Left ventricle myocardium inferior (tissue), 1 donor: Measurements from ENCODE around the gene RAD23B. TPM values are rescaled to one million over a fixed set of nuclear protein-coding genes. Genes with fewer than 3 reads are reported as not detected.

ENCODE experiments used
- DNase-seq: peaks from one replicate; pipeline ENCODE4 v3.0.0-alpha.2; 2020
- H3K27ac ChIP-seq: fragments of 200-600 bp; replicated peaks from 2 replicates; pipeline ENCODE4 v1.8.0; 2021
- H3K27me3 ChIP-seq: fragments of 200-600 bp; 2 replicates; pipeline ENCODE4 v1.8.0; 2021; ENCODE audit warnings: low read depth
- H3K36me3 ChIP-seq: fragments of 200-600 bp; 2 replicates; pipeline ENCODE4 v1.8.0; 2021
- H3K4me1 ChIP-seq: fragments of 200-600 bp; 2 replicates; pipeline ENCODE4 v1.8.0; 2021
- H3K4me3 ChIP-seq: fragments of 200-600 bp; 2 replicates; pipeline ENCODE4 v1.8.0; 2021; ENCODE audit warnings: mild to moderate bottlenecking, moderate library complexity
- H3K9me3 ChIP-seq: fragments of 200-600 bp; replicated peaks from 2 replicates; pipeline ENCODE4 v1.8.0; 2021
- intact Hi-C: fragments of 100-400 bp; cut with micrococcal nuclease; formaldehyde crosslinking; loops from one replicate; pipeline ENCODE4 v1.11.0; 2022
- total RNA-seq: library from RNA; stranded (reverse); fragmentation: NEBNext Ultra II Directional; extraction: Animal tissue kit (Norgen Biotek cat#: 25700); gene quantifications from one replicate; pipeline ENCODE4 v1.2.1, GENCODE V29; 2021
- TF ChIP-seq, protein P1 (sequence below): fragments of 200-600 bp; IDR thresholded peaks from 2 replicates; pipeline ENCODE4 v1.8.0; 2021; ENCODE audit warnings: antibody characterized with exemption, mild to moderate bottlenecking, borderline replicate concordance
- donor health status: DM: no; HTN: yes; CAD: no; lungs with severe emphysema.

The RAD23B gene
- total RNA-seq, 1 donor from 2014 or later, result 104 TPM

DNA sequence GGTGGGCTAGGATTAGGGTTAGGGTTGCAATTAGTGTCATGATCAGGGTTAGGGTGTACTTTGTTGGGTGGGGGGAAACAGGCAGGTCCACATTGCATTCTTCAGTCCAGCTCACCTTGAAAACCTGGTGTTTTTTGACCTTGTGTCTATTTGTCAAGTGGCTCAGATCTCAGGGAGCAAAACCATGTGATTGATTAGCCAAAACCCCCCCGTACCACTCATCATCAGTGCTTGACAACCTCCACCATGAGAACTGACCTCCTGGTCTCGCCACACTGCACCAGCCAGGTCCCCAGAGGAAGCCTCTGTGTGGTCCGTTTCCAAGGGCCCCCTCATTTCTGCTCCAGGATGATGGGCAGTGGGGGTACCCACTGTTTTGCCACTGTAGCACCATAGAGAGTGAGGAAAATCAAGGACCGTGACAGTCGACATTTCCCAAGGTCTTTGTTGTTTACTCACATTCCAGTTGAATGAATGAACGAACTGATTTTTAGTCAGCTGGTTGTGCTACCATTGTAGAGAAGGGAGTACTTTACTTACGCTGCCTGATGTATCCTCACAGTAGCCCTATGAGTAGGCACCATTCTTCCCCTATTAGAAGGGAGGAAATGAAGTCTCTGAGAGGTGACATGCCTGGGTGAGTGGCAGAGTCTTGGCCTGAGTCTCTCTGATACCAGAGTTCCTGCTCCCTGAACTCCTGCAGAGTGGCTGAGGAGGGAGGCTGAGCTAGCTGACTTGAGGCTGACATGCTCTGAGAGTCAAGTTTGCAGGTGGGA is 84.8 kb downstream of the RAD23B start:
- no peak overlapping the region for H3K4me3 ChIP-seq
- no peaks in the 10 kb centered on the region for H3K9me3 ChIP-seq
- intact Hi-C loops, result no loop called here
- TF ChIP-seq, protein P1, sequence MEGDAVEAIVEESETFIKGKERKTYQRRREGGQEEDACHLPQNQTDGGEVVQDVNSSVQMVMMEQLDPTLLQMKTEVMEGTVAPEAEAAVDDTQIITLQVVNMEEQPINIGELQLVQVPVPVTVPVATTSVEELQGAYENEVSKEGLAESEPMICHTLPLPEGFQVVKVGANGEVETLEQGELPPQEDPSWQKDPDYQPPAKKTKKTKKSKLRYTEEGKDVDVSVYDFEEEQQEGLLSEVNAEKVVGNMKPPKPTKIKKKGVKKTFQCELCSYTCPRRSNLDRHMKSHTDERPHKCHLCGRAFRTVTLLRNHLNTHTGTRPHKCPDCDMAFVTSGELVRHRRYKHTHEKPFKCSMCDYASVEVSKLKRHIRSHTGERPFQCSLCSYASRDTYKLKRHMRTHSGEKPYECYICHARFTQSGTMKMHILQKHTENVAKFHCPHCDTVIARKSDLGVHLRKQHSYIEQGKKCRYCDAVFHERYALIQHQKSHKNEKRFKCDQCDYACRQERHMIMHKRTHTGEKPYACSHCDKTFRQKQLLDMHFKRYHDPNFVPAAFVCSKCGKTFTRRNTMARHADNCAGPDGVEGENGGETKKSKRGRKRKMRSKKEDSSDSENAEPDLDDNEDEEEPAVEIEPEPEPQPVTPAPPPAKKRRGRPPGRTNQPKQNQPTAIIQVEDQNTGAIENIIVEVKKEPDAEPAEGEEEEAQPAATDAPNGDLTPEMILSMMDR, result no peak
- H3K27ac ChIP-seq, result no peak overlapping the region
- no peaks in the 10 kb centered on the region for H3K4me1 ChIP-seq
- no peak for DNase-seq
- H3K27me3 ChIP-seq, result no peaks in the 10 kb centered on the region
- no peaks in the 10 kb centered on the region for H3K36me3 ChIP-seq

DNA sequence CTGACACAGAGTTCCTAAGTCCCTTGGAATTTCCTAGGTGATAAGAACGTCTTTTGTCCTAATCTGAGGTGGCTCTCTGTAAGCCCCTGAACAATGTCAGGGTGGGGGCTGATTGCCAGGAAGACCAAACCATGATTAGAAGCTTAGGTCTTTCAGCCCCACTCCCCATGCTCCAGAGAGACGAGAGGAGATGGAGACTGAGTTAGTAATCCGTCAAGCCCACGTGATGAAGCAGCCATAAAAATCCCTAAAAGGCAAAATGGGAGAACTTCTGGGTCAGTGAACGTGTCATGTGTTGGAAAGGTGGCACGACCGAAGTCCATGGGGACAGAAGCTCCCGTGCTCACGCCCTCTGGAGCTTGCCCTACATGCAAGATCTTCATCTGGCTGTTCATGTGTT is 85.6 kb downstream of the RAD23B start:
- H3K36me3 ChIP-seq, result no peaks in the 10 kb centered on the region
- H3K27me3 ChIP-seq, result no peaks in the 10 kb centered on the region
- no peak overlapping the region for H3K27ac ChIP-seq
- no peaks in the 10 kb centered on the region for H3K4me1 ChIP-seq
- H3K4me3 ChIP-seq, result no peak overlapping the region
- DNase-seq, result no peak
- intact Hi-C loops, result no loop called here
- TF ChIP-seq, protein P1, result no peak
- no peaks in the 10 kb centered on the region for H3K9me3 ChIP-seq

DNA sequence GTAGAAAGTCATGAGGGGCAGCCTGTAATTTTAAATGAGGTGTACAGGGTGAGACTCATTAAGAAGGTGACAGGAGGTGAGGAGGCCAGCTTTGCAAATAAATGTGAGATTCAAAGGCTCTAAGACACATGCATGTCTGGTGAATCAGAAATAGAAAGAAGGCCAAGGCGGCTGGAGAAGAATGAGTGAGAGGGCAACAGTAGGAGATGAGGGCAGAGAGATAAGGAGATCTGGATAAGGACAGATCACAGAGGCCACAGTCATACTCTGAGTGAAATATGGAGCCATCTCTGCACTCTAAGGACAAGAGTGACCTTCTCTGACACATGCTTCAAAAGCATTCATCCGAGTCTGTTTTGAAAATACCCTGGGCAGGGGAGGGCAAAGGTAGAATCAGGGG is 90.7 kb downstream of the RAD23B start:
- intact Hi-C loops, result no loop called here
- DNase-seq, result no peak
- Histone ChIP-seq H3K4me1 (peaks cover 3% of the 10 kb centered on the region), H3K27ac (no peak overlapping the region), H3K36me3 (no peaks in the 10 kb centered on the region), H3K4me3 (no peak overlapping the region), H3K27me3 (no peaks in the 10 kb centered on the region), H3K9me3 (no peaks in the 10 kb centered on the region)
- TF ChIP-seq, protein P1, result no peak

DNA sequence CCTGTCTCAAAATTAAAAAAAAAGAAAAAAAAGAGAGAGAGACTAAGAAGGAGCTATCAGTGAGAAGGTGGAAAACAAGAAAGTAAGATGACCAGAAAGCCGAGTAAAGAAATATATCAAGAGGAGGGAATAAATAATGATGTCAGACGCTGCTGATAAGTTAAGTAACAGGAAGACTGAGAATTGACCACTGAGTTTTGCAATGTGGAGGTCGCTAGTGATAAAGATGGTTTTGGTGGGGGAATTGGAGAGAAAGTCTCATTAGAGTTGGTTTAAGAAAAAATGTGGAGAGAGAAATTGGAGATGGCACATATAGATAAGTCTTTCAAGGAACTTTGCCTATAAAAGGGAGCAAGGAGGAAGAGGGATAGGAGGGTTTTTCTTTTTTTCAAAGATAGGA is 91.9 kb downstream of the RAD23B start:
- H3K36me3 ChIP-seq, result no peaks in the 10 kb centered on the region
- TF ChIP-seq, protein P1, result no peak

DNA sequence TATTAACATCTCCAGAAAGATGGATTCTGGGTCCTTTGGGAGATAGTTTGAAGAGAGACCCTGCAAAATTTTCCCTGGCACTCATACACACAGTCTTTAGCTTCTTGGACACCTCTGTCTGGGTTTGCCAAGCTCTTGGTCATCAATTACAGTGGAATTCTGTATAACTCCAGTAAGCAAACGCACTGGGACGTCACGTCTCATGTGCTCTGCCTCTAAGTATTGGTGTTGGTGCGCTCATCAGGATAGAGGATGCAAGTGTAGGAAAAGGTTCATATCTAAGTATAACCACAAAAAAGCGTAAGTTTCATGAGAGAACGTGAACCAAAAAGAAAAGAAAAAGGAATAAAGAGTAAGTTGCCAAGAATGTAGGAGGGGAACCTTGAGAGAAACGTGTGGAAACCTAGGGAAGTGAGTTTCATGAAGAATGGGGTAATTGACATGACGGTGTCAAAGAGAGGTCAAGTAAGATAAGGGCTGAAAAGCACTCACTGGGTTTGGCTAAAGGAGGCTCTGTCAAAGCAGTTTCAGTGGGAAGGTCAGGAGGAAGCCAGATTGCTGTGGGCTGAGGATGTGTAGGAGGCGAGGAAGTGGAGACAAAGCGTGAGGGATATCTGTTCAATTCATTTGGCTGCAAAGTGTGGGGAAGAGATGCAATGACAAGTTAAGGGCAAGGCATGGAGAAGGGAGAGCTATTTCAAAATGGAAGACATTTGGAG is 92.7 kb downstream of the RAD23B start:
- intact Hi-C loops, result no loop called here
- TF ChIP-seq, protein P1, result no peak
- Histone ChIP-seq H3K4me3 (no peak overlapping the region), H3K27ac (no peak overlapping the region), H3K27me3 (no peaks in the 10 kb centered on the region), H3K4me1 (peaks cover 3% of the 10 kb centered on the region), H3K36me3 (no peaks in the 10 kb centered on the region), H3K9me3 (no peaks in the 10 kb centered on the region)
- no peak for DNase-seq

More for the DNA sequence above, 91.9 kb downstream of the RAD23B start:
- H3K27me3 ChIP-seq, result no peaks in the 10 kb centered on the region
- intact Hi-C loops, result no loop called here
- no peak for DNase-seq
- no peak overlapping the region for H3K27ac ChIP-seq
- H3K4me1 ChIP-seq, result peaks cover 3% of the 10 kb centered on the region
- H3K4me3 ChIP-seq, result no peak overlapping the region
- no peaks in the 10 kb centered on the region for H3K9me3 ChIP-seq
